Liver (tissue), 9 donors: Measurements from ENCODE around the gene MEIS2. TPM values are rescaled to one million over a fixed set of nuclear protein-coding genes. Genes with fewer than 3 reads are reported as not detected.

Experiments
- DNase-seq: peaks from one replicate; pipeline ENCODE4 v3.0.0-alpha.2; 2017; ENCODE audit warnings: low spot score
- H3K27ac ChIP-seq, 2 donors: one replicate each; pipeline ENCODE4 v1.7.0; 2013; ENCODE audit warnings: inconsistent platforms in 2 of 2, low read length in 2 of 2, control low read depth in 1 of 2, low read depth in 1 of 2, mild to moderate bottlenecking in 1 of 2
- H3K27me3 ChIP-seq, 4 donors: one replicate each; pipeline versions ENCODE4 v1.6.1 to v1.7.0; 2013; ENCODE audit warnings: low read length in 3 of 4, inconsistent platforms in 1 of 4, mild to moderate bottlenecking in 1 of 4, moderate library complexity in 1 of 4; ENCODE audit not compliant: control insufficient read depth in 4 of 4, insufficient read depth in 4 of 4
- H3K36me3 ChIP-seq, 4 donors: one replicate each; pipeline versions ENCODE4 v1.6.1 to v1.7.0; 2013; ENCODE audit warnings: low read length in 3 of 4, mild to moderate bottlenecking in 3 of 4, low read depth in 1 of 4, moderate library complexity in 1 of 4; ENCODE audit not compliant: control insufficient read depth in 4 of 4, insufficient read depth in 3 of 4
- H3K4me1 ChIP-seq, 4 donors: one replicate each; pipeline versions ENCODE4 v1.6.1 to v1.7.0; 2013; ENCODE audit warnings: low read length in 3 of 4, mild to moderate bottlenecking in 3 of 4, moderate library complexity in 1 of 4; ENCODE audit not compliant: control insufficient read depth in 4 of 4, insufficient read depth in 4 of 4
- H3K4me3 ChIP-seq, 3 donors: one replicate each; pipeline versions ENCODE4 v1.6.1 to v1.7.0; 2013; ENCODE audit warnings: low read length in 3 of 3, control low read depth in 1 of 3, low read depth in 1 of 3, mild to moderate bottlenecking in 1 of 3
- H3K9ac ChIP-seq, 2 donors: one replicate each; pipeline ENCODE4 v1.7.0; 2013; ENCODE audit warnings: low read length in 2 of 2, mild to moderate bottlenecking in 2 of 2, moderate library complexity in 2 of 2, control low read depth in 1 of 2, low read depth in 1 of 2
- H3K9me3 ChIP-seq, 4 donors: one replicate each; pipeline versions ENCODE4 v1.6.1 to v1.7.0; 2013; ENCODE audit warnings: low read length in 3 of 4; ENCODE audit not compliant: control insufficient read depth in 4 of 4
- EGR1 ChIP-seq, 2 donors: IDR thresholded peaks; 2 replicates each; pipeline ENCODE4 v1.6.1; 2016 to 2018; ENCODE audit warnings: antibody characterized with exemption in 2 of 2, low read depth in 2 of 2
- FOXA1 ChIP-seq: IDR thresholded peaks from 2 replicates; pipeline ENCODE4 v1.6.1; 2016; ENCODE audit warnings: antibody characterized with exemption
- FOXA2 ChIP-seq: IDR thresholded peaks from 2 replicates; pipeline ENCODE4 v1.6.1; 2016; ENCODE audit warnings: antibody characterized with exemption
- GABPA ChIP-seq, 2 donors: IDR thresholded peaks in 1 of 2; conservative IDR thresholded peaks in 1 of 2; 2 replicates each; pipeline ENCODE4 v1.6.1; 2016; ENCODE audit warnings: antibody characterized with exemption in 2 of 2, mild to moderate bottlenecking in 1 of 2, moderate library complexity in 1 of 2
- HNF4G ChIP-seq: IDR thresholded peaks from 2 replicates; pipeline ENCODE4 v1.6.1; 2016; ENCODE audit warnings: antibody characterized with exemption
- JUND ChIP-seq, 2 donors: IDR thresholded peaks; 2 replicates each; pipeline ENCODE4 v1.6.1; 2016; ENCODE audit warnings: antibody characterized with exemption in 2 of 2
- RAD21 ChIP-seq, 2 donors: IDR thresholded peaks; 2 replicates each; pipeline ENCODE4 v1.6.1; 2016; ENCODE audit warnings: antibody characterized with exemption in 2 of 2, mild to moderate bottlenecking in 2 of 2
- TAF1 ChIP-seq: conservative IDR thresholded peaks from 2 replicates; pipeline ENCODE4 v1.6.1; 2016; ENCODE audit warnings: antibody characterized with exemption, mild to moderate bottlenecking
- YY1 ChIP-seq: IDR thresholded peaks from 2 replicates; pipeline ENCODE4 v1.6.1; 2016; ENCODE audit warnings: antibody characterized with exemption, mild to moderate bottlenecking
- WGBS: extraction: QIAGEN DNeasy Blood & Tissue Kit; methylation state at CpG from one replicate; pipeline ENCODE4 v1.1.7; 2013; 5-methylcytosine and 5-hydroxymethylcytosine counted together
- polyA plus RNA-seq, 2 donors: library from polyadenylated mRNA; stranded (reverse) in 1 of 2; unstranded in 1 of 2; fragments of 200-250 nt in 1 of 2; fragments of >200 nt in 1 of 2; fragmentation: Nextera tagmentation in 1 of 2; extraction: Ambion mirVana in 1 of 2; gene quantifications; one replicate each; pipeline versions ENCODE4 v1.2.1 to v1.2.3, GENCODE V29; 2013 to 2015
- total RNA-seq, 2 donors: library from RNA; depleted of rRNA; stranded (reverse); fragments of >200 nt; gene quantifications; one replicate each; pipeline ENCODE4 v1.2.3, GENCODE V29; 2014
- TF ChIP-seq, protein P1 (sequence below): IDR thresholded peaks from 2 replicates; pipeline ENCODE4 v1.6.1; 2016; ENCODE audit warnings: antibody characterized with exemption
- TF ChIP-seq, protein P2 (sequence below): IDR thresholded peaks from 2 replicates; pipeline ENCODE4 v1.6.1; 2016; ENCODE audit warnings: antibody characterized with exemption, mild to moderate bottlenecking
- TF ChIP-seq, protein P3 (sequence below): IDR thresholded peaks from 2 replicates; pipeline ENCODE4 v1.6.1; 2016; ENCODE audit warnings: antibody characterized with exemption
- TF ChIP-seq, protein P4 (sequence below): IDR thresholded peaks from 2 replicates; pipeline ENCODE4 v1.6.1; 2016; ENCODE audit warnings: antibody characterized with exemption
- TF ChIP-seq, protein P5 (sequence below): fragments of 150-350 bp; IDR thresholded peaks from 2 replicates; pipeline ENCODE4 v1.5.1; 2017; ENCODE audit warnings: improper control_type of control experiment, low read depth, low read length; ENCODE audit not compliant: missing input control
- donor health status: healthy.
- donor health status: healthy.
- donor health status: healthy.
- donor health status: healthy.
- donor health status: healthy.

The MEIS2 gene
- total and polyA plus RNA-seq, 4 donors, result 3.9 to 12.6 (median 7.6) TPM

DNA sequence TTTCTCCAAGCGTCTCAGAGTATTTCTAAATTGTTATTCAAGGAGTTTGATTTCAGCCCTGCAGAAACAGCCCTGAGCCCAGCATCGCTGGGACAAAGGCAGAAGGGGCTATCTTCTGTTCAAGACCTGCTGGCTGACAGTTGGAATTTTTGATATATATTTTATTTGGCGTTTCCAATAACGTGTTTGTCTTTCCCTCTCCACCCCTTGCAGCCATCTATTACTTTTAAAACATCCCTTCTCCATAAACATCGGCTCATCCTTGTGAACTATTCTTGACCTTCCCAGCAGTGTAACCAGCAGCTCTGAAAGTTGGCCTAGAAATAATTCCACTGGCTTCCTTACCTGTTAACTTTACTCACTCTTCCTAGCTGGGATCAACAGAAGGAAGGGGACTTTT, 5.5 kb upstream of the MEIS2 start (continued):
- TF ChIP-seq, protein P1, sequence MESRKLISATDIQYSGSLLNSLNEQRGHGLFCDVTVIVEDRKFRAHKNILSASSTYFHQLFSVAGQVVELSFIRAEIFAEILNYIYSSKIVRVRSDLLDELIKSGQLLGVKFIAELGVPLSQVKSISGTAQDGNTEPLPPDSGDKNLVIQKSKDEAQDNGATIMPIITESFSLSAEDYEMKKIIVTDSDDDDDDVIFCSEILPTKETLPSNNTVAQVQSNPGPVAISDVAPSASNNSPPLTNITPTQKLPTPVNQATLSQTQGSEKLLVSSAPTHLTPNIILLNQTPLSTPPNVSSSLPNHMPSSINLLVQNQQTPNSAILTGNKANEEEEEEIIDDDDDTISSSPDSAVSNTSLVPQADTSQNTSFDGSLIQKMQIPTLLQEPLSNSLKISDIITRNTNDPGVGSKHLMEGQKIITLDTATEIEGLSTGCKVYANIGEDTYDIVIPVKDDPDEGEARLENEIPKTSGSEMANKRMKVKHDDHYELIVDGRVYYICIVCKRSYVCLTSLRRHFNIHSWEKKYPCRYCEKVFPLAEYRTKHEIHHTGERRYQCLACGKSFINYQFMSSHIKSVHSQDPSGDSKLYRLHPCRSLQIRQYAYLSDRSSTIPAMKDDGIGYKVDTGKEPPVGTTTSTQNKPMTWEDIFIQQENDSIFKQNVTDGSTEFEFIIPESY, result no peak
- TF ChIP-seq FOXA2 (no peak), TAF1 (no peak), RAD21 (IDR thresholded peaks at IDR 0.05) (no peak)

DNA sequence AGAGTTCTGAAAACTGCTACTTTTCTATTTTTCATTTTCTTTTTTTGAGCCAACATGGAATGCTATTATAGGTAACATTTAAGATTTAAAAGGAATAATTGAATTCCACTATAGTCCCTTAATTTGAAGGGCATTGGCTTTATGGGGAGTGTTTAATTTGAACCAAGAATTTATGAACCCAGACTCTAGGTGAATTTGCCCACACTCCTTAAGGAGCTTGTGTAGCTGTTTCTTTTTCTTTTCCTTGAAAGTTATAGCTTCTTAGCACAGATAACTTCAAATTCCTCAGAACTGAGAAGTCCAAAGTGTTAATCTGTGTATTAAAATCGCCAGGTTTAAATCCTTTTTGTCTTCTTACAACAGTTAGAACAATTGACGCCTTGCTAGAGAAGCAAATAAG, 4.7 kb upstream of the MEIS2 start:
- Histone ChIP-seq H3K4me3 (no peak overlapping the region), H3K9ac (no peak overlapping the region)
- 77% methylated on average over 2 of the region's 2 CpGs for WGBS

More for the DNA sequence above, 4.7 kb upstream of the MEIS2 start:
- Histone ChIP-seq H3K4me1 (peaks cover 0 to 11% (median 7%) of the 10 kb centered on the region in 4 donors), H3K36me3 (no peaks in the 10 kb centered on the region), H3K27ac (no peak overlapping the region), H3K27me3 (peaks cover 0 to 18% (median 6%) of the 10 kb centered on the region in 4 donors), H3K9me3 (no peaks in the 10 kb centered on the region)
- DNase-seq, result no peak
- TF ChIP-seq, protein P2, sequence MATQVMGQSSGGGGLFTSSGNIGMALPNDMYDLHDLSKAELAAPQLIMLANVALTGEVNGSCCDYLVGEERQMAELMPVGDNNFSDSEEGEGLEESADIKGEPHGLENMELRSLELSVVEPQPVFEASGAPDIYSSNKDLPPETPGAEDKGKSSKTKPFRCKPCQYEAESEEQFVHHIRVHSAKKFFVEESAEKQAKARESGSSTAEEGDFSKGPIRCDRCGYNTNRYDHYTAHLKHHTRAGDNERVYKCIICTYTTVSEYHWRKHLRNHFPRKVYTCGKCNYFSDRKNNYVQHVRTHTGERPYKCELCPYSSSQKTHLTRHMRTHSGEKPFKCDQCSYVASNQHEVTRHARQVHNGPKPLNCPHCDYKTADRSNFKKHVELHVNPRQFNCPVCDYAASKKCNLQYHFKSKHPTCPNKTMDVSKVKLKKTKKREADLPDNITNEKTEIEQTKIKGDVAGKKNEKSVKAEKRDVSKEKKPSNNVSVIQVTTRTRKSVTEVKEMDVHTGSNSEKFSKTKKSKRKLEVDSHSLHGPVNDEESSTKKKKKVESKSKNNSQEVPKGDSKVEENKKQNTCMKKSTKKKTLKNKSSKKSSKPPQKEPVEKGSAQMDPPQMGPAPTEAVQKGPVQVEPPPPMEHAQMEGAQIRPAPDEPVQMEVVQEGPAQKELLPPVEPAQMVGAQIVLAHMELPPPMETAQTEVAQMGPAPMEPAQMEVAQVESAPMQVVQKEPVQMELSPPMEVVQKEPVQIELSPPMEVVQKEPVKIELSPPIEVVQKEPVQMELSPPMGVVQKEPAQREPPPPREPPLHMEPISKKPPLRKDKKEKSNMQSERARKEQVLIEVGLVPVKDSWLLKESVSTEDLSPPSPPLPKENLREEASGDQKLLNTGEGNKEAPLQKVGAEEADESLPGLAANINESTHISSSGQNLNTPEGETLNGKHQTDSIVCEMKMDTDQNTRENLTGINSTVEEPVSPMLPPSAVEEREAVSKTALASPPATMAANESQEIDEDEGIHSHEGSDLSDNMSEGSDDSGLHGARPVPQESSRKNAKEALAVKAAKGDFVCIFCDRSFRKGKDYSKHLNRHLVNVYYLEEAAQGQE, result no peak
- TF ChIP-seq FOXA1, result no peak
- TF ChIP-seq, protein P3, sequence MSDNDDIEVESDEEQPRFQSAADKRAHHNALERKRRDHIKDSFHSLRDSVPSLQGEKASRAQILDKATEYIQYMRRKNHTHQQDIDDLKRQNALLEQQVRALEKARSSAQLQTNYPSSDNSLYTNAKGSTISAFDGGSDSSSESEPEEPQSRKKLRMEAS, result no peak
- TF ChIP-seq, protein P4, sequence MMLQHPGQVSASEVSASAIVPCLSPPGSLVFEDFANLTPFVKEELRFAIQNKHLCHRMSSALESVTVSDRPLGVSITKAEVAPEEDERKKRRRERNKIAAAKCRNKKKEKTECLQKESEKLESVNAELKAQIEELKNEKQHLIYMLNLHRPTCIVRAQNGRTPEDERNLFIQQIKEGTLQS, result no peak
- no peak for TF ChIP-seq JUND (IDR thresholded peaks at IDR 0.05)
- TF ChIP-seq, protein P5, sequence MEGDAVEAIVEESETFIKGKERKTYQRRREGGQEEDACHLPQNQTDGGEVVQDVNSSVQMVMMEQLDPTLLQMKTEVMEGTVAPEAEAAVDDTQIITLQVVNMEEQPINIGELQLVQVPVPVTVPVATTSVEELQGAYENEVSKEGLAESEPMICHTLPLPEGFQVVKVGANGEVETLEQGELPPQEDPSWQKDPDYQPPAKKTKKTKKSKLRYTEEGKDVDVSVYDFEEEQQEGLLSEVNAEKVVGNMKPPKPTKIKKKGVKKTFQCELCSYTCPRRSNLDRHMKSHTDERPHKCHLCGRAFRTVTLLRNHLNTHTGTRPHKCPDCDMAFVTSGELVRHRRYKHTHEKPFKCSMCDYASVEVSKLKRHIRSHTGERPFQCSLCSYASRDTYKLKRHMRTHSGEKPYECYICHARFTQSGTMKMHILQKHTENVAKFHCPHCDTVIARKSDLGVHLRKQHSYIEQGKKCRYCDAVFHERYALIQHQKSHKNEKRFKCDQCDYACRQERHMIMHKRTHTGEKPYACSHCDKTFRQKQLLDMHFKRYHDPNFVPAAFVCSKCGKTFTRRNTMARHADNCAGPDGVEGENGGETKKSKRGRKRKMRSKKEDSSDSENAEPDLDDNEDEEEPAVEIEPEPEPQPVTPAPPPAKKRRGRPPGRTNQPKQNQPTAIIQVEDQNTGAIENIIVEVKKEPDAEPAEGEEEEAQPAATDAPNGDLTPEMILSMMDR, result no peak
- TF ChIP-seq EGR1 (IDR thresholded peaks at IDR 0.05; ENCODE audit: low read depth in 2 of 2), result no peak
- no peak for TF ChIP-seq RAD21 (IDR thresholded peaks at IDR 0.05)
- no peak for TF ChIP-seq TAF1
- TF ChIP-seq FOXA2, result no peak
- no peak for TF ChIP-seq HNF4G
- no peak for TF ChIP-seq GABPA (IDR thresholded peaks at IDR 0.05 in 1 of 2, conservative IDR thresholded peaks at IDR 0.05 in 1 of 2)
- no peak for TF ChIP-seq YY1
